GM19438 (cell line): ENCODE measurements around the gene CD82.

Experiments
- ATAC-seq: cut with Tn5 transposase; IDR thresholded peaks from one replicate; pipeline ENCODE4 v1.9.1; 2021; ENCODE audit warnings: low read depth; ENCODE audit not compliant: unreplicated experiment

Gene CD82

DNA sequence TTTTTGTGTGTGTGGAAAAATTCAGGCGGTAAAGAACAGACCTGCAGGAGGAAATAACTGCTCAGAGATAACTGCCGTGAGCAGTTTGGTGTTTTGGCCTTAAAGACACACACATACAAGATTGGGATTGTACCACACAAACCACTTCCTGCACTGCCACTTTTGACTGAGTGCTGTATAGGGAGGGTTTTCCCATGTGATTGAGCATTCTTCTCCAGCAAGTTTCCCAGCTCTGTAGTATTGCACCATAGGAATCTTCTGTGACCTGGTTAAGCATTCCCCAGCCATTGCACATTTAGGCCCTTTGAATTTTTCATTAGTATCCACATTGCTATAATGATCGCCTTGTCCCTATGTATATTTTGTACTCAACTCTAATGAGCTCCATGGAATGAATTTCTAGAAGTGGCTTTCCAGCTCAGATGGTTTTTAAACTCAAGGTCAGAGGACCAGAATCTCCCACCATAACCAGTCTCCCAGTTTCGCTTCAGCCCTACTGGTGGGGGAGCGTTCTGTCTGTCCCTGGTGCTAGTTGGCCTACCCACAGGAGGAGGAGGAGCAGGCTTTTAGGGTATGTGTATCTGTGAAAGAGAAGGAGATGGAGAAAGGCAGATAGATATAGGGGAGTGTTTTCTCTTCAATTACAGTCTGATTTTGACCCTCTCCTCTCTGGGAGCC is 9.3 kb downstream of the CD82 start:
- no peak for ATAC-seq

DNA sequence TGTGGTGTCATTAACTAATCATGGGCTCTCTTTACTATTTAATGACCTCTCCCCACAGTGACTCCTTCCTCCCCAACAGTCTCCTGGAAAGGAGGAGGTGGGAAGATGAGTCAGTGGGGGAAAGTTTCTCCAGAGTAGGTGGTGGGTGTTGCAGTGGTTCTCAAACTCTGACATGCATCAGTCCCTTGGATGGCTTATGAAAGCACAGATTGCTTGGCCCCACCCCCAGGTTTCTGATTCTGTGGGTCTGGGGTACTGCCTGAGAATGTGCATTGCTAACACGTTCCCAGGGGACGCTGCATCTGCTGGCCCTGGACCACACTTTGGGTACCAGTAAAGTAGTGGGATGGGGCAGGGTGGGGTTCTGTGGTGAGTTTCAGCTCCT is 9.8 kb downstream of the CD82 start:
- no peak for ATAC-seq

DNA sequence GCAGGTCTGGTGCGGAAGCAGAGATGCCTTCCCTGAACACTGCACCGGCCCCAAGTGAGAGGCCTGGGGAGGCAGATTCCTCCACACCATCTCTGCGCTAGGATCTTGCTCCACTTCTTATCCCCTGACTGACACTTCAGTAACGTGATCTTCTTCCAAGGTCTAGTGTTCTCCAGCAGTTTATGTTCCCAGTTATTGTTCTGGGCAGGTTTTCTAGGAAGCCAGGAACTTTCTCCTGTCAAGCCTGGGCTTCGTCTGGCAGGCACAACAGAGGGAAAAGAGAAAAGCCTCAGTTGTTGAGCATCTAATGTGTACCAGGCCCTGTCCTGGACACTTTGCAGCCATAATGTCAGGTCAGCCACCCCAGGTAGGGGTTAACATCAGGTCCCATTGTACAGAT is 10.5 kb downstream of the CD82 start:
- no peak for ATAC-seq

DNA sequence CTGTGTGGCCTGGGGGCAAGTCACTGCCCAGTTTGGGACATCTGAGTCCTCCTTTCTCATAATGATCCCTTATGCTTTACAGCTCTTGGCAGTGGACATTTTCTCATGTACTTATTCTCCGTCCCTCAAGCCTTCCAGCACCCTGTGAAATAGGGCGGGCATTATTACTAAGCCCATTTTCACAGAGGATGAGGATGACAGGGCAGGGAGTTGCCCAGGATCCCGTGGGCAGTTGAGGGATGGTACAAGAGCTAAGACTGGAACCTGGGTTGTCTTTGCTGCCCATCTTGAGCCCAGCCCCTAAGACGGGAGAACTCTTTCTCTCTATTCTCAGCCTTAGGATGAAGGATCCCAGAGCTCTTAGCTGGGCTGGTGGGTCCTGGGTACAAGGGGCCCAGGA is 11.2 kb downstream of the CD82 start:
- no peak for ATAC-seq

DNA sequence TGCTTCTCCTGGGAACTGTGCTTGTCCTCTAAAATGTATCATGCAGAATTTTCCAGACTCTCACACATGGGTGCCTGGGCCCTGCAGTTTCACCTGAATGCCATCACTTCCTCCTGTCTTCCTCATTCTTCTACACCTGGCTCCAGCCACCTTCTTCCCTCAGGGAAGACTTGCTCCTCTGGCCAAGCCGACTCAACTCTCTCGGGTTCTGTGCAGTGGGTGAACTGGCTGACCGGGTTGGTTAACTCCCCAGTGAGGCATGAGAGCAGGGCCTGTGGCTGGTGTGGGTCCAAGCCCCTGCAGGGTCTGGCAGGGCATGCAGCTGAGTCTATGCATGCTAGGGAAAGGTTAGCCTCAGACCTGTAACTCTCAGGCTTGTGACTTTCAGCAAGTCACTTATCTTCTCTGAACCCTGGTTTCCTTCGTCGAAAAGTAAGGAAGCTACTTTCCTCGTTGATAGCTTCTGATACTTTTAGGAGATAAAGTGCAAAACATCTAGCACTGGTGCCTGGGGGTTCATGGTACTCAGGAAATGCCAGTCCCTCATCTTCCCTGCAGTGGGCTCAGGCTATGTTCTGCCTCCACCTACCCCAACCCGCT is 11.9 kb downstream of the CD82 start:
- no peak for ATAC-seq

DNA sequence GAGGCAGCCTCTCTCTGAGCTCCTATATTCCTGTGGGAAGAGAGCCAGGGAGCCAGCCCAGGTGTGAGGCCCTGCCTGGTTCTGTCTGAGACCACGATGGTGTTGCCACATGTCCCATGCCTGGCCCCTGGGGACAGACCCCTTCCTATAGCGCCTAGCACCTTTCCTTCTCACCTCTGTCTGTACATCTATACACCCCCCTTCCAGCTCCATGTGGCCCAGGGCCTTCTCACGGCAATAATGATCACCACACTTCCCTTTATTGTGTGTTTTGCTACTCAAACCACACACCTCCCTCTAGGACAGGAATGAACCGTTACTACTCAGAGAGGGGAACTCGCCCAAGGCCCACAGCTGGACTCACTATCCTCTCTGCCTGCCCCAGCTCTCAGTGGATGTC is 12.8 kb downstream of the CD82 start:
- peak; percentile 48 for ATAC-seq

DNA sequence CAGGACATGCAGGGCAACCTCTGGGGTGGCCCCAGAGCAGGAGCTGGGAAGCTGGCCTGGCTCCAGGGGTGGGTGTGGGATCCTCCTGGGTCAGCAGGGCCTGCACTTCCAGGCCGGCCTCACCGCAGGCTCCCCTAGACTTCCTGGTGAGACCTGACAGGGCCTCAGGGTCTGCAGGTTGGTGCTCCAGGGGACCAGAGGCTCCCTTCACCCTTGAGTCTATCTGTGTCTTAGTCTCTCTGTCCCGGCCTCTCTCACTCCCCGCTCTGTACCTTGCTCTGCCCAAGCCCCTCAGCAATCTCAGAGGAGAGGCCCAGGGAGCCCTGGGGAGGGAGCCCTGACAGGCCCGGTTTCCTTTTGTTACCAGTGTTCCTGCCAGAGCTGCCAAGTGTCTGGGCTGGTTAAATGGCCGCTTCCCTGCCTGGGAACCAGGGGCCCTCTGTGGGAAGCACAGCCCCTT is 13.9 kb downstream of the CD82 start:
- no peak for ATAC-seq

DNA sequence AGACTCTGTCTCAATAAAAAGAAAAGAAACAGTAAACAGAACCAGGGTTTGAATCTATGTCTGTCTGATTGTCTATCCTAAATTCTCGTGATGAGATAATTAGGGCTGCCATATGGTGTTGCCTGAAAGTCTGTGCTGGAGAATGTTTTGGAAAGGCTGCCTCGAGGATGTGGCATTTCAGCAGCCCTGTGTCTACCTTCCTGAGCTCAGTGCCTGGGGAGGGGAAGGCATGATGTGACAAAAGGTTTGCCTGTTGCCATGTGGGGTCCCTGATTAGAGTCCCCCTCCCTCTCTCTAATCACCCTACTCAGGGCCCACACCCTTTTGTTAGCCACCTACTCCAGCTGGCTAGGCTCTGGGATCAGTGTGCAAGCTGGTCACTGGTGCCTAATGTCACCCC is 15.2 kb downstream of the CD82 start:
- ATAC-seq = no peak

DNA sequence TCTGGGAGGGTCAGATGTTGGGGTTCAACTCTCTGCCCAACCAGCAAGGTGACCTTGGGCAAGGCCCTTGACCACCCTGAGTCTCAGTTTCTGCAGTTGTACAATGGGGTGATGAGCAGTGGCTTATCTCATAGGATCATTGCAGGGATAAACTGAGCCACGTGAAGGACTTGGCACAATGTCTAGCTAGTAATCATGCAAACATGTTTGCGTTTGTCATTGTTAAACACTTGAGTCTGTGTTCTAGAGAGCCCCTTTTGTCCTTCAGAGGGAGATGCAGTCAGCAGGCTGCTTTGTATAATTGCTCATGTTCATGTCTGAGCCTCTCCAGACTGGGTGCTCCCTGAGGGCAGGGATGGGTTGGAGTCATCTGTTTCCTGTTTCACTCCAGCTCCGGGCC is 15.8 kb downstream of the CD82 start:
- ATAC-seq = no peak

DNA sequence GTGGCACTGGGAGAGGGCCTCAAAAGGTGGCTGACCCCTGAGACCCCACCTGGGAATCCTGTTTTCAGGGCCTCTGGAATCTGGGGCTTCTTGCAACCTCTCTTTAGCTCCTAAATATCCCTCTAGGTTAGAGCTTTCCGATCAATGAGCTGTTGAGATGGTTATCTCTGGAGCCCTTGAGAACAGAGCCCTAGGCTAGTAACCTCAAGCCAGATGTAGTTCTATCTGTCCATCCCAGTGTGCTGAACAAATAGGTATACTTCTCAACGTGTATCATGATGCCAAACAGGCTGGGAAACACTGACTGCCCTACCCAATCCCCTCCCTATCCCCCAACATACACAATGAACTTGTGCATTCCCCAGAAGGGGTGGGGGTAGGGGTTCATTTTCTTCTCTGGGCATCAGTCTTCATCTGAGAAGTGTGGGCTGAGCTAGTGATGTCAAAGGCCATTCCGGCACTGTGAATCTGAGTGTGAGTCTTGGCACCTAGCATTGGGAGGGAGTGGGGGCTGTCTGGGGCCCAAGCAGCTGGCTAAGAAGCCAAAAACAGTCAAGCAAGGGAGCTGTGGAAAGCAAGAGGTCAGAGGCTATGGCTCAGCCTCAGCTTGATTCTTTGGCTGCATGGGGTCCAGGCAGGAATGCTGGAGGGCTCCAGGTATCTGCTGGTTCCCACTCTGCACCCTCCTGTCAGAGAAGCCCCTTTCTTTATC is 17.3 kb downstream of the CD82 start:
- no peak for ATAC-seq

DNA sequence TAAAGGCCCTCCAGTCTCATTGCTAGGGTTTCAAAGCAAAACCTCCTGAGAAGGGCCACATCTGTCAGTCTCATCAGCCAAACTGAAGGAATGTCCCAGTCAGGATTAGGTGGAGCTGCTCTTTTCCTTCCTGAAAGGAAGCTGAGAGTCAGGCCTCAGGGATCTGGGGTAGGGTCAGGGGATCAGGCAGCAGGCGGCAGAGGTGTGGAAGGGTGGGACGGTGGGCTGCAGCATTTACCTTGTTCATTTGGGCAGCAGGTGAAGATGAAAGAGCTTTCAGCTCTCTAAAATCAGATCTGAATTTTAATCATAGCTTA is 17.8 kb downstream of the CD82 start:
- no peak for ATAC-seq

DNA sequence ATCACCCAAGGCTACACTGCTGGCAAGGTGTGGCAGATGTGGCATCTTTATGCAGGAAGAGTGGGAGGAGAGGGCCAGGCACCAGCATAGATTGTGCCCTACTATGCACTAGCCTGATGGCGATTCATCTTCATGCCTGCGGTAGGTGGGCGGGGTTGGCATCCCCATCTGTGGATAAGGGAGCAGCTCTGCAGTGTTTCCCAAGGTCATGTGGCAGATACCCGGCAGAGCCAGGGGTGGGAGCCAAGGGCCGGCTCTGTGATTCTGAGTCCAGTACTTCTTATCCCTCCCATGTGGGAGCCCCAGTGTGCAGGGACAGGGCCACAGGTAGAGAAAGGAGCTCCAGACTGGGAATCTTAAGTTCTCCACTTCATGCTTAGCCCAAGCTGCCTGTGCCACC is 20.0 kb downstream of the CD82 start:
- ATAC-seq = no peak

DNA sequence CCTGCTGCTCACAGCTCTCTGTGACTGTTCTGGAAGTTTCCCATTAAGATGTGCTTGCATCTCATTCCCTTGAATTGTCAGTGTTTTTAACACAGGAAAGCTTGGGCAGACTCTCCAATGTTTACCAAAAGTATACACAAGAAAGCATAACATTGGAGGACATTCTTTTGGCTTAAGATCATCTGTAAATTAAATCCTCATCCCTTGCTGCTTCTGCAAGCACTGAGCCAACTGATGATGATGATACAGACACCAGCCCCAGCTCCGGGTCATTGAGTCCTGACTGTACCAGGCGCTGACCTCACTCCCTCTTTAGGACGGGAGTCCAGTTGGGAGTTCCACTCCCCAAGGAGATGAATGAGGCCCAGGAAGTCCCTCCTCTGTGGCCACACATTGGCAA is 23.8 kb downstream of the CD82 start:
- ATAC-seq = no peak

DNA sequence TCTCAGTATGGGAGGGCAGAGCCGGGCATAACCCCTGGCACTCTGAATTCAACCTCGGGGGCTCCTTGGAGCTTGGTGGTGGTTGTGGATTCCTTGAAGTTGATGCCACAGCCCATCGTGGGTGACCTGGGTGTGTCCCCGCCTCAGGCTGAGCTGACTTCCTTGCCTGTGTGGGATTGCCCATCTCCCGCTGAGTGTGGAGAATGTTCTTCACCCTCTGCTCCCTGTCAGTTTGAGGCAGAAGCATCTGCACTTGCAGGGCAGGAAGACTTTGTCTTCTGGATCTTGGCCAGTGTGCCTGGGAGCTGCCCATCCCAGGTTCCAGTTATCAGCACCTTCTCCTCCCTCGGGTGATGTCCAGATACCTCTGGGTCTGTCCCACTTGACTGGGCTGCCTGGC is 25.3 kb downstream of the CD82 start:
- no peak for ATAC-seq

DNA sequence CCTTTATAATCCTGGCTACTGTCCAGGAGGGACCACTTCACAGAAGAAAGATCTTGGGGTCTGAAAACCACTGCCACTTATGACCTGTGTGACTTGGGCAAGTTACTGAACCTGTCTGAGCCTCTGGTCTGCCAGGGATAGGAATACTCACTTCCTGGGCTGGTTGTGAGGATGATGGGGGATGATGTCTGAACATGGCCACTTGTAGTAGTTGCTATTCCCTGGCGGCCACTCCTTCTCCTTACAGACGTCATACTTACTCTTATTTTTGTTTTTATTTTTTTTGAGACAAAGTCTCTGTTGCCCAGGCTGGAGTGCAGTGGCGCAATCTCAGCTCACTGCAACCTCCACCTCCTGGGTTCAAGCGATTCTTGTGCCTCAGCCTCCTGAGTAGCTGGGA is 26.1 kb downstream of the CD82 start:
- ATAC-seq = no peak

DNA sequence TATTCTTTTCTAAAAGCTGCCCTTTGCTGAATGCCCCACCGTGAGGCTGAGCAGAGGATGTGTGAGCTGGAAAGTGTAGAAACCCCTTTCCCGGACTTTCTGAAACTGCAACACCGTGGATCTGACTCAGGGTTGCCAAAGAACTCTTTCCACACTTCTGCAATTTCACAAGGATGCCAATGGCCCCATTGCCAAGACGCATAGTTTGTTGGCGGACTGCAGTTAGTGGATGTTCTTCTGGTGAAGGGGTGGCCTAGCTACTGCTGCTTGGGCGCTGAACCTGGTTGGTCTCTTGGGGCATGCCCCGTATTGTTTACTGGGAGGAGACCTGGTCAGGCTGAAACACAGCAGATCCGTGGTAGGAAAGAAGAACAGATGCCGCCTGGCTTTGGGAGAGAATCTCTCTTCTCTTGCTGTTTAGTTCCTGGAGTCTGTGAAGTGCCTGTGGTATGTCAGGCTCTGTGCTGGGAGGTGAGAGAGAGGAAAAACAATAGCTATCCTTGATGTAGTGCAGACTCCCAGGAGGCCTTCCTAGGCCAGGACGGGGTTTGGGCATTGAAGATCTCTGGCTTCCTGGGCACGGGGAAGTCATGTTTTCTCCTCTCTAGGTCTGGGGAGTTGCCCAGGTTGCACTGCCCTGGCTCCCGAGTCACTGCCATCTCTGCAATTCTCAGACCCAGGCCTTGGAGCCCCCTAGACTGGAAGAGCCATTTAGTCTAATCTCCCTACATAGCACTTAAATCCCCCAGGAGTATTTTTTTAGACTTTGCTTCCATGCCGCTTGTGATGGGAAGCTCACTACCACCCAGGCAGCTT is 26.9 kb downstream of the CD82 start:
- ATAC-seq = no peak

DNA sequence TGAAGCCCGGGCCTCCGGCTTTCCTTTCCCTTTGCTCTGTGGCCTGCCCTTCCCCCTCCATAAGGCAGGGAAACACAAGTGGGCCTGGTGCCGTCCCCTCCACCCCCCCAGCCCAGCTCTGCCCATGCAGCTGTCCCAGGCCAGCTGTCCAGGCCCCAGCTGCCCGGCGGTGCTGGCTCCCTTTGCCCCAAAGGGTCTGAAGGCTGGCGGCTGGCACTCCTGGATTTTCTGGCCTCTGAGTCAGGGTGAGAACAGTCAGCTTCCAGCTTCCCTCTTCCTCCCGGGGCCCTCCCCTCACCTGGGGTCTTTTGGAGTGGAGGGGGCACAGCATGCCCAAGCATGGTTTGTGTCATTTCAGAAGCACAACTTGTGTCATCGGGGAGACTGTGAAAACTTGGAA is 27.8 kb downstream of the CD82 start:
- no peak for ATAC-seq

DNA sequence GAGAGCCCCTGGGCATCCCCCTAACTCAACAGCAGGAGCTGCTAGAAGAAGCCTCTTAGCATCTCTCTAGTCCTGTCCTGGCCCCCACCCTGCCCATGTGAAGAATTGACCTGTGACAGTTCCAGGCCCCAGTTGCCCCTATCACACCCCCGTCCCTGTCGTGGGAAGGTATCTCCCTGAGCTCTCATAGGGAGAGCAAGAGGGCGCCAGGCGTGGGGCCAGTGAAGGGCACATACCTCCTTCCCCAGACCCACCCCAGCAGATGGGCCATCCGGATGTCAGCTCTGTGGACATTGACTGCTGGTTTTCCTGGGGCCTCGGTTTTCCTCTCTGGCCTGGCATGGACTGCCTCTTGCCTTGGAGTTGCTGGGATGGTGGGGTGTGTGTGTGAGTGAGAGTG is 29.5 kb downstream of the CD82 start:
- no peak for ATAC-seq

DNA sequence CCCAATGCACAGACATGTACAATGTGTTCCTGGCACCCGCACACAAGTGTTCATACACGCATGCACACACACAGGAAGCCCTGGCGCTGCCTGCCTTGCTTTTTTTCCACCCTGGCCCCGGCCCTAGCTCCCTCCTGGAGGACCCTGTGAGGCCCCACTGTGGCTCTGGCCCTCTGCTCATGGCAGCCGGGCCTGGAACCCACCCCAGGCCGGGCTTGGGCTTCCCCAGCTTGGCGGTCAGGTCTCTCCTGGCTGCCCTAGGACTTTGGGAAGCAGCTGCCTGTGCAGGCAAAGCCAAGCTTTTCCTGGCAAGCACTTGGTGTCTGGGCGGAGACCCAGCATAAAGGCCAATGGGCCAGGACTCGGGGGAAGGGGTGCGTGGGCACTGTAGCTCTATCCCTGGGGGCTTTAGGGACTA is 30.5 kb downstream of the CD82 start:
- peak; percentile 2 for ATAC-seq

DNA sequence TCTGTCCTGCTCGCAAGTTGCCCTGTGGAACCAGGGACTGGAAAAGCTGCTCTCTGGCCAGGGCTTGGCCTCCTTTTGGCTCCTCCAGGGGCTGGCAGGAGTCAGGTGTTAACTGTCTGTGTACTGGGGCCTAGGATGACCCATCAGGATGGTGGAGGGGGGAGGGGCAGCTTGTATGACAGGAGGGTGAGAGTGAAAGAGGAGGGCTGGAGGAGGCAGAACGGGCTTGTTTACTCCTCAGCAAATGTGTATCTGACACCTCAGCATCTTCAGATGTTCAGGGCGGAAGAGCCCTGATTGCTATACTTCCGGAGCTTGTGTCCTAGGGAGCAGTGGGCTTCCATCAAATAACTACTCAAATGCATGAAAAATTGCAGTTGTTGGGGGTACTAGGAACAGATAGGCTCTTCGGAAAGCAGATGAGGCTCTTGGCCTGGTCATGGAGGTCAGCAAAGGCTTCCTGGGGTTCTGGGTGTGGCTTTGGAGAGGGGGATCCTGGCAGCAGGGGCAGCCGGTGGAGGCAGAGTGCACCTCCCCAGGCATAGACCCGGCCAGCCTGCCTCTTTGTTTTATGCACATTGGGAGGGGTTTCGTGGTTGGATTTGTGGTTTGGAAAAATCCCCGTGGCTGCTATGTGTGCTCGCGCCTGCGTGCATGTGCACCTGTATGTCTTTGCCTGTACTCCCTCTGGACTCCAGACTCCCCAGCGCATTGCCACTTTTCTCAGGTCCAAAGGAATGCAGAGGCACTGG is 31.2 kb downstream of the CD82 start:
- peak; percentile 59 for ATAC-seq
